ENCODE results near the gene NTM. TPM values are rescaled to one million over a fixed set of nuclear protein-coding genes. Genes with fewer than 3 reads are reported as not detected.

Gene NTM
- total and polyA plus RNA-seq, 7 donors: 0.07 to 1.1 (median 0.22) TPM; not detected in 2

DNA sequence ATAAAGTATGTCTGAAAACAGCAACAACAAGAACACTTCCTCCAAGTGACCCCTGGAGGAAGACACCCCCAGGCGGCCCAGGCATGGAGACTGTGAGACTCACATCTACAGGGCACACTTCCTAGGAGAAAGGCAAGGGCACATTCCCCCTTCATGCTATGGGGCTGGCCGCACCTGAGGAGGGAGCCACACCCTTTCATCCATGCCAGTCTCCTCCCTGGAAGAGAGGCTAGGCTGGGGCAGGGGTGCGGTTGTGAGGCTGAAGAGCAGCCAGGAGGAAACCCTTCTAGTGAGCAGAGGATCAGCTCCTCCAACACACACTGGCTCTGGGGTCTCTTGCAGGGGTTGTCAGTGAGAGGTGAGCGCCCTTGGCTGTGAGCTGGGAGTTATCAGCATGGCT lies 678.8 kb downstream of the NTM start:
- no peaks in the 10 kb centered on the region for H3K27me3 ChIP-seq (ENCODE audit: insufficient read depth in 3 of 3, low read length in 2 of 3)
- intact Hi-C loops (cut with DNase I): no loop called here
- TF ChIP-seq, protein P1, sequence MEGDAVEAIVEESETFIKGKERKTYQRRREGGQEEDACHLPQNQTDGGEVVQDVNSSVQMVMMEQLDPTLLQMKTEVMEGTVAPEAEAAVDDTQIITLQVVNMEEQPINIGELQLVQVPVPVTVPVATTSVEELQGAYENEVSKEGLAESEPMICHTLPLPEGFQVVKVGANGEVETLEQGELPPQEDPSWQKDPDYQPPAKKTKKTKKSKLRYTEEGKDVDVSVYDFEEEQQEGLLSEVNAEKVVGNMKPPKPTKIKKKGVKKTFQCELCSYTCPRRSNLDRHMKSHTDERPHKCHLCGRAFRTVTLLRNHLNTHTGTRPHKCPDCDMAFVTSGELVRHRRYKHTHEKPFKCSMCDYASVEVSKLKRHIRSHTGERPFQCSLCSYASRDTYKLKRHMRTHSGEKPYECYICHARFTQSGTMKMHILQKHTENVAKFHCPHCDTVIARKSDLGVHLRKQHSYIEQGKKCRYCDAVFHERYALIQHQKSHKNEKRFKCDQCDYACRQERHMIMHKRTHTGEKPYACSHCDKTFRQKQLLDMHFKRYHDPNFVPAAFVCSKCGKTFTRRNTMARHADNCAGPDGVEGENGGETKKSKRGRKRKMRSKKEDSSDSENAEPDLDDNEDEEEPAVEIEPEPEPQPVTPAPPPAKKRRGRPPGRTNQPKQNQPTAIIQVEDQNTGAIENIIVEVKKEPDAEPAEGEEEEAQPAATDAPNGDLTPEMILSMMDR (IDR thresholded peaks at IDR 0.05): no peak
- DNase-seq (no peak), ATAC-seq (no peak)
- H3K36me3 ChIP-seq (ENCODE audit: insufficient read depth in 1 of 2, low read depth in 1 of 2): no peaks in the 10 kb centered on the region
- H3K4me3 ChIP-seq: no peak overlapping the region
- WGBS, 3 donors: 92 to 93% (median 92%) methylated on average over 4 of the region's 4 CpGs
- H3K9me3 ChIP-seq: no peaks in the 10 kb centered on the region
- H3K27ac ChIP-seq: no peak overlapping the region
- H3K4me1 ChIP-seq: no peaks in the 10 kb centered on the region

DNA sequence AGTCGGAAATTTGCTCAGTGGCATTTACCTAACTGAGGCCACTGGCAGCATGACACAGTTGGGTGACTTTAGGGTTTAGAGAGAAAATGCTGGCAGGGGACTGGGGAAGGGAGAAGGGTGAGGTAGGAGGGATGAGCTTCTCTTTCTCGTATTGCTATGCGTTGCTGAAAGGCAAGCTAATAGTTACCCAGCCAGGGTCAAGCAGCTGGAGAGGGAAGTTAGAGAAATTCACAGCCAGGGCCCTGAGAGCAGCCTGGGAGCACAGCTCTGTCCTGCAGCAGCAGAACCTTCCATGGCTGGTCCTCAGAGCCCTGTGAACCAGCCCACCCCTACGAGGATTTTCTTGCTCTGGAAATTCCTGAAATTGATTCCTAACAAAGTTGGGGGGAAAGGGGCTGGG lies 679.6 kb downstream of the NTM start:
- DNase-seq (no peak), ATAC-seq (no peak)
- TF ChIP-seq, protein P1 (IDR thresholded peaks at IDR 0.05): no peak
- Histone ChIP-seq H3K27me3 (ENCODE audit: insufficient read depth in 3 of 3, low read length in 2 of 3) (no peaks in the 10 kb centered on the region), H3K9me3 (no peaks in the 10 kb centered on the region), H3K4me3 (no peak overlapping the region), H3K27ac (no peak overlapping the region), H3K4me1 (no peaks in the 10 kb centered on the region), H3K36me3 (ENCODE audit: insufficient read depth in 1 of 2, low read depth in 1 of 2) (no peaks in the 10 kb centered on the region)
- 48 to 60% (median 56%) methylated on average over 4 of the region's 4 CpGs for WGBS, 3 donors
- intact Hi-C loops (cut with DNase I): no loop called here

DNA sequence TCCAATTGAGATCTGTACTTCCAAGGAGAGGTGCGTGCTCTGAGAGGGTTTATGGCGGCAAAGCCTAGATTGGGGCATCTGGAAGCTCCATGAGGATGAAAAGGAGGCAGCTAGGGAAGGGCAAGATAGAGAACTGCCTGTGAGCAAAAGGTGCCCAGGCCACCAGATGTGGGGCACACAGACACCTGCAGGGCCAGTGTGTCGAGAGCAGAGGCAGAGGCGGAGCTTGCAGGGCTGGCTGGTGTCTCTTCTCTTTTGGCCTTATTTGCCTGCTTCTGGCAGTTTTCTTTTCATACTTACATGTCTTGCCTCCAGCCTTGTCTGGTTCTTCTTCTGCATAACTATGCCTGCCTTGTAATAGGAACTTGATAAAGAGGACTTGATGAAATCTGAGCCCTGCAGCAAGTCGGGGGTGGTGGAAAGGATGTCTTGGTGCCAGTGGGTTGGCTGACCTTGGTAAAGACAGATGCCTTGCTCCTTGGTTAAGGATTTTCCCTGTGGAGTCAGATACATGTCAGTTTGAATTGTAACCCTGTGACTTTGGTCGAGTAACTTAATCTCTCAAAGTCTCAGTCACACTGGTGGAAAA lies 680.3 kb downstream of the NTM start:
- intact Hi-C loops (cut with DNase I): no loop called here
- Histone ChIP-seq H3K27me3 (ENCODE audit: insufficient read depth in 3 of 3, low read length in 2 of 3) (no peaks in the 10 kb centered on the region), H3K4me1 (no peaks in the 10 kb centered on the region), H3K27ac (no peak overlapping the region), H3K4me3 (no peak overlapping the region), H3K9me3 (no peaks in the 10 kb centered on the region), H3K36me3 (ENCODE audit: insufficient read depth in 1 of 2, low read depth in 1 of 2) (no peaks in the 10 kb centered on the region)
- 53 to 60% (median 54%) methylated on average over 6 of the region's 6 CpGs for WGBS, 3 donors
- DNase-seq (no peak), ATAC-seq (no peak)
- TF ChIP-seq, protein P1 (IDR thresholded peaks at IDR 0.05): no peak

DNA sequence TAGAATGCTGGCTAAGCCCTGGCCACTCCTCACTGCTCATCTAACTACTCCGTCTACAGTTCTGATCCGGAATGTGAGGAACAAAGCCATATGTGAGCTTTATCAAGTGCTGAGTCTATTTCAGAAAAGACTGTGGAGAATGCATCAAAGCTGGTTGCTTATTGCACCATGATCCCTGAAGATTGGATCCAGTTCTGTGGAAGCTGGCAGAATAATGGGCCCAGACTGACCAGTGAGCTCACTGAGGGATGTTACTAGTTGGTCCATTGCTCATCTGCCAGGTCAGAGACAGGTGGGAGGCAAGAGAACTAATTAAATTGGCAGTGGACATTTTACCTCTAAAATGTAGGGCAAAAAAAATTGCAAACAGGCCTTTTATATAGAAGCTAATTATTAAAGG lies 681.3 kb downstream of the NTM start:
- no peak for ATAC-seq
- Histone ChIP-seq H3K27me3 (ENCODE audit: insufficient read depth in 3 of 3, low read length in 2 of 3) (no peaks in the 10 kb centered on the region), H3K36me3 (ENCODE audit: insufficient read depth in 1 of 2, low read depth in 1 of 2) (no peaks in the 10 kb centered on the region), H3K4me1 (no peaks in the 10 kb centered on the region), H3K27ac (no peak overlapping the region), H3K9me3 (no peaks in the 10 kb centered on the region), H3K4me3 (no peak overlapping the region)
- 46 to 53% (median 49%) methylated on average over 2 of the region's 2 CpGs for WGBS, 3 donors
- TF ChIP-seq, protein P1 (IDR thresholded peaks at IDR 0.05): no peak
- intact Hi-C loops (cut with DNase I): no loop called here
- no peak for DNase-seq

DNA sequence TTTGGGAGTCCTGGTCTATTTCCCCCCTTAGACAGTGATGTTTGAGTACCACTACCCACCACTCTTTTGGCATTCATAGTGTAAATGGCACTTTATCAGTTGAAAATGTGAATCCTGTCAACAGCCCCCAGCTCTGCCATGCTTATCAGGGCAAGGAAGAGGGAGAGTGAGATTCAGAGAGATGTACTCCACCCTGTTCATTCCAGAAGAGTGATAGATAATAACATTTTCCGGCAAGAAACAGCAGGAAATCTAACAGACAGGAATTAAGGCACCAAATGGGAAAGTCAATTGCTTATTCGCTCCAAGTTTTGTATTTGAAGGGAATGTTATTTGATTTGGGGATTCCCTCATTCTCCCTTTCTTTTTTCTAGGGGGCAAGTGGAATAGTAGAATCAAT lies 681.9 kb downstream of the NTM start:
- intact Hi-C loops (cut with DNase I): no loop called here
- WGBS, 3 donors: 42 to 72% (median 64%) methylated on average over 2 of the region's 2 CpGs
- H3K27me3 ChIP-seq (ENCODE audit: insufficient read depth in 3 of 3, low read length in 2 of 3): no peaks in the 10 kb centered on the region
- no peak overlapping the region for H3K4me3 ChIP-seq
- H3K36me3 ChIP-seq (ENCODE audit: insufficient read depth in 1 of 2, low read depth in 1 of 2): no peaks in the 10 kb centered on the region
- no peak overlapping the region for H3K27ac ChIP-seq
- no peak for ATAC-seq
- TF ChIP-seq, protein P1 (IDR thresholded peaks at IDR 0.05): no peak
- no peak for DNase-seq
- no peaks in the 10 kb centered on the region for H3K4me1 ChIP-seq
- no peaks in the 10 kb centered on the region for H3K9me3 ChIP-seq

Data from psoas muscle (tissue), 8 donors.